ENCODE data around the gene PRKACB.

Gene PRKACB

DNA sequence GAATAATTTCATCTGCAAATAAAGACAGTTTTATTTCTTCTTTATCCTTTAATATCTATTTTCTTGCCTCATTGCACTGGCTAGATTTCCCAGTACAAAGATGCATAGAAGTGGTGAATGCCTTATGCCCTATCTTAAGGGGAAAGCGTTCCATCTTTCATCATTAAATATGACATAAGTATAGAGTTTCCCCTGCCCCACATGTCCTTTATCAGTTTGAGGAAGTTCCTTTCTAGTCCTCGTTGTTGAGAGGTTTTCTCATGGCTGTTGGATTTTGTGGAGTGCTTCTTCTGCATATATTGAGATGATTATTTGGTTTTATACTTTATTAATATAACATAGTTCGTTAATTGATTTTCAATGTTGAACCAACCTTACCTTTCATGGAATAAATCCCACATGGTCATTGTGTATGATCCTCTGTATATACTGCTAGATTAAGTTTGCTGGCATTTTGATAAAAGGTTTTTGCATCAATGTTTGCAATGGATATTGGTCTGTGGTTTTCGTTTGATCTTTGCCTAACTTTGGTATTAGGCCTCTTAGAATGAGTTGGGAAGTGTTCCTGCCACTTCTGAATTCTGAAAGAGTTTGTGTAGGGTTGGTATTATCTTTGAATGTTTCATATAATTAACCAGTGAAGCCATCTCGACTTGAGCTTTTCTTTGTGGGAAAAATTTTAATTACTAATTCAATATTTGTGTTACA lies 15.6 kb downstream of the PRKACB start:
- no peak for DNase-seq

DNA sequence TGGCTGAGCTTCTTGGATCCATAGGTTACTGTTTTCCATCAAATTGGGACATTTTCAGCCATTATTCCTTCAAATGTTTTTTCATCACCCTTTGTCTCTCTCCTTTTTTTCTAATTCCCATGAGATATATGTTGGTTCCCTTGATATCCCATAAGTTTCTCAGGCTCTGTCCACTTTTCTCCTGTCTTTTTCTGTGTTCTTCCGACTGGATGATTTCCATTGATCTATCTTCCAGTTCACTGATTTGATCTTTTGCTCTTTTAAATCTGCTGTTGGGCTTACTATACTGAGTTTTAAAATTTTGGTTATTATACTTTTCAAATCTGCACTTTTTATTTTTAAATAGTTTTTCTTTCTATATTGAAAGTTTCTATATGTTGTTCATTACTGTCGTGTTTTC lies 18.2 kb downstream of the PRKACB start:
- DNase-seq: no peak

DNA sequence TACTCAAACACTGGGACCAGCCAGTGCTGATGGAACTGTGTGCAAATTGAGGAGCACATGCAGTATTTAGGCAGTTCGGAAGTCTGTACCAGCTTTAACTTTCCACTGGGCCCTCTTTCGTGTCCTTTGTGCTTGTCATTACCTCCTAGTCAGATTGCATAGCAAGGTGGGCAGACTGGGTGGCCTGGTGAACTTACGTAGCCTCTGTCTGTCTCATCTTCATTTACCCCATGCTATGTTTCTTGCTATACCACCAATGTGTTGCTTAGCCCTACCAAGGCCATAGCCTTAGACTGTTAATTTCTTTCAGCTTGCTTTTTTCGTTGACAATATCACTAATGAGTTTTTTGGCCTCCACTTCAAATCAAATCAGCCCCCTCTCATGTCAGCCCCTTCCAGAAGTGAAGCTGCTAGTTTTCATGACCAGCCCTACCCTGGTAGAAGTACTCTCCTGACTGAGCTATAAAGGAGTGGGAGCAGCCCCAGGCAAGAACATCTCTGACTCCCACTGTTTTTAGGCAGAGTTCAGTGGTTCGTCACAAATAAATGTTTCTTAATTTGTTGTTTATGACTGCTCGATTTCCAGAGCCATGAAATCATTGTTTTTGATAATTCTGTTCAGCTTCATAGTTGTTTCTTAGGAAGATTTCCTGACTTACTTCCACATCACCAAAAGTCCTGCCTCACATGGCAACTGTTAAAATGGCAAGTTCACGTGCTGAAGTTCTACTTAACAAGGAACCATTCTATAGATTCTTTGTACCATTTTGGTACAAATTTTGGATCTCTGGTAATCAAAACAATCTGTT lies 19.3 kb downstream of the PRKACB start:
- DNase-seq: no peak

DNA sequence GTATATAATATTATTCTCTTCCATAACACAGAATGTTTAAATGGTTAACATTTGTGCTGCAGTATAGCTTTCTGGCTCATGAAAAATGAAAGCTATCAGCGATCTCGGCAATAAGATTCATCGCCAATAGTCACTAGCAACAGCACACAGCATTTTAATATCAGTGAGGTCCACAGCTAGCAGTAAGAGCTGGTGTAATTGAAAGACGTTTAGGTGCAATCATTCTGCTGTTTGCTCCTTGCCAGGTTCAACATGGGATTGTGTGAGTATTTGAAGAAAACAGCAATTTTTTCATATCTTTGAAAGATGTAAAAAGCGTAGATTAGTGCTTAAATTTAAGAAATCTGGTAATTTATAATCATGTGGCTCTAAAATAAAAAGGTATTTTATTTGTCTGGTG lies 20.1 kb downstream of the PRKACB start:
- peak; percentile 10 for DNase-seq

DNA sequence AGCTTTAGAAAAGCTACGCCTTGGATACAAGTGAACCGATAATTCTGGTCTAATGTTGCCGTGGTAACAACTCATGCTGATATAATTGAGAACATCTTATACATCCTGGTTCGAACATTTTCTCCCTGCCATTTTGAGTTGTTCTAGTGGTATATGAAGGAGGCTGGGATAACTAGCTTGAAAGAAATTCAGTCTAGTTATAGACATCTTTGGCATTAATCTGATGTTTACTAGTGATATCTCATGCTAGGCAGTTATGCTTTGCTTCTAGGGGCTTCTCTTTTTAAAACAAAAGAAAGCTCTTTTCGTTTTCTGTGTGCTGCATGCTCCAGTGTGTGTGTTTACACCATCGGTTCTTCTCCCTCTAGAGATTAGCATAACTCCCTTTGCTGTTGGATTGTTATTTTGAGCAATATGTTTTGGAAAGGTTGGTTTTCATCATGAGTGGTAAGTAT lies 20.5 kb downstream of the PRKACB start:
- DNase-seq: no peak

DNA sequence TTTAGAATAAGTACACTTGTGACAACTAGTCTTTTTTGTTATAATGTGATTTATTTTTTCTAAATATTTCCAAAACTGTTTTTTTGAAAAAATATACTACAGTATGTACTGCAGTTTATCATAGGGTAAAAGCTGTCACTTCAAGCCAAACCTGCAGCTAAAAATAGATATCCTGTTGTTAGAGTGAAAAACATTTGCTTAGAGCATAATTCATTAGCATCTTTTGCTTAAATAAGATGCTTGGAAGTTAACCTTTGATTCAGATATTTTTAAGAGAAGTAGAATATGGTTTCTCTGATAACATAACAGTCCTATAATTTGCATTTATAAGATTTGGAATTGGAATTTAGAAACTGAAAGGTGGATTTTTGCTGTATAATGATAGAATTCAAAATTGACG lies 21.5 kb downstream of the PRKACB start:
- no peak for DNase-seq

DNA sequence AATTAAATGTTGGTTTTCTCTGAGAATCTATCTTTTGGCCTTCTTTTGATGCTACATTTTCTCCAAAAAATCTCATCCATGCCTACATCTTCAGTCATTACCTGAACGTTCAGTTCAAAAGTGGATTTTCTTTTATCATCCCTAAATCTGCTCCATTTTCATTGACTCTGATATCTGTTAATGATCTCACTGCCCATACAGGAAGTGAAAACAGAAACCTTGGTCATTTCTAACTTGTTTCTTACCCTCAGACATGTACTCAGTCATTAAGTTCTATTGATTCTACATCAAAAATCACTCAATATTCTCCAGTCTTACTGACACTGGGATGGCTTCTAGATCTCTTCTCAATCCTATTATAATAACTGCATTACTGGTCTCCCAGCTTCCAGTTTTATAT lies 22.7 kb downstream of the PRKACB start:
- DNase-seq: no peak

DNA sequence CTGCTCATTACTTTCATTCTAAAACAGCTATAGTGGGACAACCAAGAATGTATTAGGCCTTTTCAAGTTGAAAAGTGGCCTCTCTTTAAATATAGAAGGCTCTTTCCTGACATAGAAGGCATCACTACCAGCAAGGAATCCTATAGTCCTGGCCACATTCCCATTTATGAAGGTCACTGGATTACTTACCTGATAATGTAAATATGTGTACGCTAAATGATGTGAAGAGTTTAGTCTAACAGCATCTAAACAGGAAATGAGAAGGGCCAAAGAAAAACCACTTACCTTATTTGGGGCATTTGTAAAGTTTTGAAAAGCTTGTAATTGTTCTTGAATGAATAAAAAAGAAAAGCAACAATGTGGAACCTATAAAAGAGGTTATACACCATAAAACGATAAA lies 24.7 kb downstream of the PRKACB start:
- DNase-seq: no peak

DNA sequence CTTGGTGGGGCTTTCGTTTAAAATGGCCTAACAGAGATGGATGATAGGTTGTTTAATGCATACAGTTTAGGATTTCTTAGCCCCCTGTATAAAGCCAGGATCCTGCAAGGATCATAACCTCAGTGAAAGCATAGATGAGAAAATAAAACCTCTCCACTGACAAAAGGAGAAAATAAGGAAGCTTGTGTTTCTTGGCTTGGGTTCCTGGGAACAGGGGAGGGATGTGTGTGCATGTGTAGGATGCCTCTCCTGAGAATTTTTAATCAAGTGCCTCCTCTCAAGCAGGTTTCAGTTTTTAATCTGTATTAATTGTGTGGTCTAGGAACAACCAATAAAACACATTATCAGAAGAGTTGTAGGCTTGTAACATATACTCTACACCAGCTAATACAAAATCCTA lies 26.1 kb downstream of the PRKACB start:
- DNase-seq: no peak

DNA sequence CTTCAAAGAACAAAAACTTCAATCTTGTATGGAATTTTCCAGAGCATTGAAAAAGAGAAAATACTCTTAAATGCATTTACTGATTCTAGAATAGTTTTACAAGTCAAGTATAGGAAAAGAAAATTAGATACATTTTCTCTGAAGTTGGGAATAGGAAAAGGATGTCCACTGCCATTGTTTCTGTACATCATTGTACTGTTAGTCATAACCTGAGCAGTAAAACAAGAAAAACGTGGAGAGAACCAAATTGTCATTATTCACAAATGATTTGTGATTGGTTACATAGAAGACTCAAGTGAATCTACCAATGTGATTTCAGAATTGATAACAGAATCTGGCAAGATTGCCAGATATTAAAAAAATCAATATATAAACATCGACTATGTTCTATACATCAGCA lies 27.4 kb downstream of the PRKACB start:
- no peak for DNase-seq

DNA sequence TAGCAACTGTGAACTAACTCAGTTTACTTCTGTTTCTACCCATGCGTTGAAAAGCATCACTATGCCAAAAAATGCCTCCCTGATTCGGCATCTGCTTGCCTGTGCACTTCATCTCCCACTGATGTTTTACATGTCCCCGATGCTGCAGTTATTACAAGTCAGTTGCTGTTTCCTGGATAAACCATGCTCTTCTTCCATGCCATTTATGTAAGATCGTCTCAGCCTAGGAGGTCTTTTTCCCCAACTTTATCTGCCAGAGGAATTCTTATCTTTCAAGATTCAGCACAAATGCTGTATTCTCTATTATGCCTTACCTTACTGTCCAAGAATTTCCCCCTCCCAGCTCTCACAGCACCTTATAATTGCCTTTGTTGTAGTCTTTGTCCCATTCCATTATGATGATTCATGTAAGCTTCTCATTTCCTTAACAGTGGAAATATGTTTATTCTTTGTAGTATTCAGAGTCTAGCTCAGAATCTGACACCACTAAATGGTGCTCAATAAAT lies 30.0 kb downstream of the PRKACB start:
- no peak for DNase-seq

DNA sequence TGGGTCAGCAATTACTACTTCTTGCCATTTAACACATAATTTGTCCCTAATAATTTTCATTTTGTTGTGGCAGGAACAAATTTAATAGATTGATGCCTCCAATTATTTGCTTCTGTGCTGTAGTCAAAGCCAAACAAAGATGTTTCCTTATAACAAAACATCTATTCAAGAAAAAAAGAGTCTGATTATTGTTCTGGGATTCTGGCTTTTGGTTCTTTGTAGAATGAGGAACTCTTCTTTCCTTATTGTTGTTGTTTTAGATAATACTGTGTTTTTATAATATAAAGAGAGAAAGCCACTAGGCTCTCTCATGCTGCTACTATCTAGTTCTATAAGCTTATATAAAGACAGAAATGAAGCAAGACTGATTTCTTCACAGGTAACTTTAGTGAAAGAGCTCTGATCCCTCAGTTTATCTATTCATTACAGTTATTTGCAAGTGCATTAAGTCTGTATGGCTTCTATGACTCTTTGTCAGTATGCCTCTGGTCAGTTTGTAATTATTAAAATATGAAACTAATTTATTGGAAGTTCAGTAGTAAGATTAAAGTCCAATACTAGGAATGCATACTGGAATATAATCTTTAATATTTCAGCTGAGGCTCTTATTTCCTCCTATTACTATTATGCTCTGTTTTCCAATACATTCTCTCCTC lies 37.4 kb downstream of the PRKACB start:
- no peak for DNase-seq

DNA sequence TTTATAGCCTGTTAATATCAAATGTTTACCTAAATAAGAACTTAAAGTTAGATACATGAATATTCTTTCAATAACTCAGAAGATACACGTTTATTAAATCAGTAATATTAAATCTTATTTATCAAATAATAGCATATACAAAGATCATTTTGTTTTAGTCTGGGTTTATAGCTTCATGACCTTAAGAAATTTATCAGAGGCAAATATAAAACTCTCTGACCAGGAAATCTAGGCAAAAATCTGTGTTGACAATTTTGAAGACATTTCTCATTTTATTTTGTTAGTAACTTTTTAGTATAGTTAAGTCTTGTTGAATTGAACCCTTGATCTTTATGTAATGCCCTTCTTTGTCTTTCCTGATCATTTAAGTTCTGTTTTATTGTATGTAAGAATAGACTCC lies 46.4 kb downstream of the PRKACB start:
- DNase-seq: no peak

DNA sequence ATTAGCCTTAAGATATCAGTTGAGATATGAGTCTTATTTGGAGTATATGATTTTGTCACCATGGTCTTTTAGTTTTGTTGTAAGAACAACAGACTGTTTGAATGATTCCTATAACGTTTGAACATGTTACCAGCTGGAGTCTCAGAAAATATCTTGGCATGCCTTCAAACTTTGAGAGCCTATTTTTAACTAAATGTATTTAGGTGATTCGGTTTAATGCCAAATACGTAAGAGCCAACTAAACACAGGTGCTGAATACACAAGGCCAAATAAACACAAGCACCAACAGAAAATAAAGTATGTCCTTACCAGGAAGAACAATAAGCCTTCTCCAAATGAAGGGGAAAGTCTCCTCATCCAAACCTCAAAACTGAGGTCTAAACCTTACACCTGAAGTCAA lies 48.6 kb downstream of the PRKACB start:
- no peak for DNase-seq

DNA sequence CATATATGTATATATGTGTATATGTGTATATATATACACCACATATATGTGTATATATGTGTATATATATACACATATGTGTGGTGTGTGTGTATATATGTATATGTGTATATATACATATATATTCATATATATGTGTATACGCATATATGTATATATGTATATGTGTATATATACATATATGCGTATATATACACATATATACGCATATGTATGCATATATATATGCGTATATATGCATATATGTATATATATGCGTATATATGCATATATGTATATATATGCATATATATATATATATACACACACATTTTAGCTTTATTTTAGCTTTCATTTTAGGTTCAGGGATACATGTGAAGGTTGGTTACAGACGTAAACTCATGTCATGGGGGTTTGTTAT lies 54.8 kb downstream of the PRKACB start:
- no peak for DNase-seq

DNA sequence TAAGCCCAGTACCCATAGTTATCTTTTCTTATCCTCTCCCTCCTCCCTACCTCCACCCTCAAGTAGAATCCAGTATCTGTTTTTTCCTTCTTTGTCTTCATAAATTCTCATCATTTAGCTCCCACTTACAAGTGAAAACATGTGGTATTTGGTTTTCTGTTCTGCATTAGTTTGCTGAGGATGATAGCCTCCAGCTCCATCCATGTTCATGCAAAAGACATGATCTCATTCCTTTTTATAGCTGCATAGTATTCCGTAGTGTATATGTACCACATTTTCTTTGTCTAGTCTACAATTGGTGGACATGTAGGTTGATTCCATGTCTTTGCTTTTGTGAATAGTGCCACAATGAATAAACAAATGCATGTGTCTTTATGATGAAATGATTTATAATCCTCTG lies 55.2 kb downstream of the PRKACB start:
- no peak for DNase-seq

DNA sequence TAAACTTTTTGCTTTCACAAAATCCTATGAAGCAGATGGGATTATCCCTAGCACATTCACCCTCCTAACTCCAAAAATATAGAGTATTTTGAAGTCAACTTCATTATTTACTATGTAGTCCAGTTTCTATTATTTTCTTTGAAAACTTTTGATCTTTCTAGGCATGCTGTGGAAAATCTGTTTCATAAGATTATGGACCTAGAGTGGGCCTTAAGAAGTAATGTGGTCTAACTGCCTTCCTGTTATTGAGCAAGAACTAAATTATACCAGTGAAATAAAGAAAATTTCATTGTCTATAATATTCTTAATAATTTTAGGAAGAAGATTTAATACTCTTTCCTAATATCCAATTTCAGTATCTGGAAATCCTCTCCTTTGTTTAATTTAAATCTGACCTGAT lies 58.1 kb downstream of the PRKACB start:
- DNase-seq: no peak

DNA sequence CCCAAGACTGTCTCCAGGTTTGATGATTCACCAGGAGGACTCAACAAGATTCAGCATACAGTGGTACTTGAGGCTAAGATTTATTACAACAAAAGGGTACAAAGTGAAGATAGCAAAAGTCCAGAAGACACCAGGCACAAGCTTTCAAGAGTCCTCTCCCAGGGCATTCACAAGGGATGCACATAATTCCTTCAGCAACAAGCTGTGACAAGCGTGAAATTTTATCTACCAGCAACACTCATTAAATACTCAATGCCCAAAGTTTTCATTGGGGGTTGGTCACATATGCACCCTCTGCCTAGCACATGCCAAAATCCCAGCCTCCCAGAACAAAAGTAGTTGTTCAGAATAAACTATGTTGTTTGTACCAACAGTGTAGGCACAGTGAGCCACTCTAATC lies 62.3 kb downstream of the PRKACB start:
- no peak for DNase-seq

DNA sequence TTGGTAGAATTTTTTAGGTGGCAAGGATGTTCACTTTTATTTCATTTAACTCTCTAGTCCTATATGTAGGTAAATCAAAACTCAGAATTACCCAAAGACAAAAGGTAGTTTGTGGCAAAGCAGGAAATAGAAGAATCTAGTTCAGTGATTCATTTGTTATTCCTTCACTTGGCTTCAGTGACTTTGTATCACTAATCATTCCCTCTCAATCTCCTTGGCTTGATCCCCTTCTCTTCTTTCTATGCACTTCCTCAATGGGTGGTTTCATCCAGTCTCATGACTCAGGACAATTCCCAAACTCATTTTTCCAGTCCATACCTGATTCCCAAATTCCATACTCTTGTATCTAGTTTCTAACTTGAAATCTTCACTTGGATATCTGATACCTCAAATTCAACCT lies 64.9 kb downstream of the PRKACB start:
- DNase-seq: no peak

DNA sequence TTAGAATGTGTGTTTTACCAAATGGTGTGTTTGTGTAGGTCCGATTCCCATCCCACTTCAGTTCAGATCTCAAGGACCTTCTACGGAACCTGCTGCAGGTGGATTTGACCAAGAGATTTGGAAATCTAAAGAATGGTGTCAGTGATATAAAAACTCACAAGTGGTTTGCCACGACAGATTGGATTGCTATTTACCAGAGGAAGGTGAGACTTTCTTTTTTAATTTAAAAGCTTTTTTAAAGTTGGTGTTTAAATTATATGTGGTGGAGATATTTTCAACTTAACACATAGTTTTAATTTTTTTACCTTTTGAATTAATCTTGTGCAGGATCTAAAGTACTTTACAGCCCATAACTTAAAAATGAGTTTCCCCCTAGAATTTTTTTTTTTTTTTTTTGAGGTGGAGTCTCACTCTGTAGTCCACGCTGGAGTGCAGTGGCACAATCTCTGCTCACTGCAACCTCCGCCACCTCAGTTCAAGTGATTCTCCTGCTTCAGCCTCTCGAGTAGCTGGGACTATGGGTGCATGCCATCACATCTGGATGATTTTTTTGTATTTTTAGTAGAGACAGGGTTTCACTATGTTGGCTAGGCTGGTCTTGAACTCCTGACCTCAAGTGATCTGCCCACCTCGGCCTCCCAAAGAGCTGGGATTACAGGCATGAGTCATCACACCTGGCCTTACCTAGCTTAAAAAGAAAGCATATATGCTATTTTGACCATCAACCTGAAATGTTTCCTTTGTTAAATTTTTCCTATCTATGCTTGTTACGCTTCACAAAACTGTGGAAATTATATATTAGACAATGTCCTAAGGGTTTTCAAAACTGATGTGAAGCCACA lies 70.3 kb downstream of the PRKACB start:
- DNase-seq: no peak

DNA sequence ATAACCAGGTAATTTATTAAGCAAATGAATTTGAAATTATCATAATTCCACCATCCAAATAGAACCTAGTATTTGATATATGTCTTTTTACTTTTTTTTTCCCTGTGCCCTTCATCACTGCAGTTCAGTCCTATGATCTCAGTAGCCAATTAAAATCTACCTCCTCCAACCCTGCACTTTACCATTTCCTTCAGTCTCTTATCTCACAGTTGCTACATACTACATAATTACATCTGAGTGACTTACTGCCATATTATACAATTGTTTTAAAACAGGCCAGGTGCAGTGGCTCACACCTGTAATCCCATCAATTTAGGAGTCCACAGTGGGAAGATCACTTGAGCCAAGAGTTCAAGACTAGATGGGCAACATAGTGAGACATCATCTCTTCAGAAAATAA lies 73.2 kb downstream of the PRKACB start:
- DNase-seq: no peak

DNA sequence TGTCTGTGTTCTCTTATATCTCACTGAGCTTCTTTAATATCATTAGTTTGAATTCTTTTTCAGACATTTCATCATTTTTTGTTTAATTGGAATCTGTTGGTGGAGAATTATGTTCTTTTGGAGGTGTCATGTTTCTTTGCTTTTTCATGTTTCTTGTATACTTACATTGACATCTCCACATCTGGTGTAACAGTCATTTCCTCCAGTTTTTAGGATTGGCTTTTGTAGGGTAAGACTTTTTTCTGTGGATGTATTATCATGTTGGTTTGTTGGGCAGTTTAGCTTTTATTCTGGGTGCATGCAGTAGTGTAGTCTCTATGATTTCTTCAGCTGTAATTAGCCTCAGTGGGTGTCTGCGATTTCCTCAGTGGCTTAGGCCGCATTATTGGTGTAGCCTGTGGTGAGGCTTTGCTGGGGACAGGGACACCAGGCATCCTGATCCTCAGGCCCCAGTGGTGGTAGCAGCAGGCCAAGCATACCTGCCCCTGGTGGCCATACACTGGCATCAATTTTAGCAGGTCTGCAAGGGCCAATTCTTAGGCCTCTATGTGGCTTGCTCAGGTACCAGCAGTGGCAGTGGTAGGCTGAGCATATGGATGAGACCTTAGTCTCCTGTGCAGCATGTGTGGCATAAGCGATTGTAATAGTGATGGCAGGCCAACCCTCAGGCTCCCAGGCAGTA lies 79.8 kb downstream of the PRKACB start:
- no peak for DNase-seq
